ENCODE data around the gene FARS2.

GRCh38 chr6:5598123-5598522 lies 336.8 kb downstream of the FARS2 start:
- TF ChIP-seq MAFG (CRISPR knock-in tag; IDR thresholded peaks at IDR 0.05) (no peak), BRF2 (CRISPR knock-in tag; IDR thresholded peaks at IDR 0.05) (no peak), AHR (CRISPR knock-in tag; IDR thresholded peaks at IDR 0.05) (no peak), CBX2 (IDR thresholded peaks at IDR 0.05; ENCODE audit: low read depth, low read length) (no peak), CBX2 (CRISPR knock-in tag; IDR thresholded peaks at IDR 0.05; ENCODE audit: low read depth) (no peak), CTCF (CRISPR knock-in tag; IDR thresholded peaks at IDR 0.05) (no peak), PBX3 (CRISPR knock-in tag; IDR thresholded peaks at IDR 0.05; ENCODE audit: borderline replicate concordance) (no peak), ATF3 (CRISPR knock-in tag; IDR thresholded peaks at IDR 0.05) (no peak), TCF12 (IDR thresholded peaks at IDR 0.05) (no peak), TCF12 (CRISPR knock-in tag; IDR thresholded peaks at IDR 0.05) (no peak), HBP1 (CRISPR knock-in tag; IDR thresholded peaks at IDR 0.05; ENCODE audit: low read depth) (no peak), ZNF460 (CRISPR knock-in tag; IDR thresholded peaks at IDR 0.05; ENCODE audit: borderline replicate concordance) (no peak)

All from HepG2 (cell line).